ENCODE measurements around the gene GRM1.

DNA sequence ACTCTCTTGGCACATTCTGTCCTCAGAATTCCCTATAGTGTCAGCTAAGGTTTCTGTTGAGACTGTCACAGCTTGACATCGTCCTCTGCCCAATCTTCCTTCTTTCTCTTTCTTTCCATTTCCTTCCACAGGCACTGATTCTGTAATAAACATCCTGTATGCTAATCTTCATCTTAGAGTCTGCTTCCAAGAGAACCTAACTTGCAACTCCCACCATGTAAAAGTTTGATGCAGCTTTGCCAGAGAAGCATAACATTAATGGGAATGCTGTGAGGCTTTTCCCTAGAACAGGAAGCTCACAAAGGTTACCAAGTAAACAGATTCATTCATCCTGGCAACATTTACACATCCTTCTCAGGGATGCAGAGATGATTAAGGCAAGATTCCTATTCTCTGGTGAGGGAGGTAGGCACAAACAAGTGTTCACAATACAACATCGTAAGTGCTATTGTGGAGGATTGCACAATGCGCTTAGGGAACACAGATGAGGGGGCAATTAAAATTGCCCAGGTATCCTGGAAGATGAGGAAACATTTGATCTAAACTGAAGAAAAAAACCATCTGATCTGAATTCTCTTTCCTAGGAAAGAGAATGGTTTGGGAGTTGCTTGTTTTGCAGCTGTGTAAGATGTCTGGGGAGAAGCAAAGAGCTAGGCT is 74.7 kb downstream of the GRM1 start:
- TF ChIP-seq POLR2A (IDR thresholded peaks at IDR 0.05; ENCODE audit: low read length) (no peak), GATA1 (IDR thresholded peaks at IDR 0.05; ENCODE audit: low read depth, low read length) (no peak)

Measured in erythroblast (primary cell).